Neural crest cell (in vitro differentiated cells): ENCODE data around the gene ELOB. TPM values are rescaled to one million over a fixed set of nuclear protein-coding genes. Genes with fewer than 3 reads are reported as not detected.

Experiments used
- DNase-seq: peaks from one replicate; pipeline ENCODE4 v3.0.0; 2021; ENCODE audit warnings: low read depth, mixed read lengths, low spot score
- H3K27ac Mint-ChIP-seq: one replicate; pipeline ENCODE4 v1.8.0; 2021; ENCODE audit warnings: mild to moderate bottlenecking, mixed read lengths; ENCODE audit not compliant: unreplicated experiment
- H3K27me3 Mint-ChIP-seq: 2 replicates; pipeline ENCODE4 v1.8.0; 2021; ENCODE audit warnings: low read depth, mild to moderate bottlenecking, mixed read lengths
- H3K36me3 Mint-ChIP-seq: 2 replicates; pipeline ENCODE4 v1.8.0; 2021; ENCODE audit warnings: low read depth, mild to moderate bottlenecking, mixed read lengths
- H3K4me1 Mint-ChIP-seq: 2 replicates; pipeline ENCODE4 v1.8.0; 2021; ENCODE audit warnings: mixed read lengths
- H3K4me3 Mint-ChIP-seq: one replicate; pipeline ENCODE4 v1.8.0; 2021; ENCODE audit warnings: mild to moderate bottlenecking, mixed read lengths
- H3K9me3 Mint-ChIP-seq: 2 replicates; pipeline ENCODE4 v1.8.0; 2021; ENCODE audit warnings: mixed read lengths
- total RNA-seq: library from RNA; stranded (reverse); gene quantifications from 2 replicates; pipeline ENCODE4 v1.2.1, GENCODE V29; 2021
- TF ChIP-seq, protein P1 (sequence below): fragments of 200-600 bp; sonication (generic); conservative IDR thresholded peaks from 2 replicates; pipeline ENCODE4 v1.5.0; 2021; ENCODE audit warnings: antibody characterized with exemption, mild to moderate bottlenecking

The ELOB gene
- total RNA-seq, 1 donor from 2014 or later = 261 TPM

DNA sequence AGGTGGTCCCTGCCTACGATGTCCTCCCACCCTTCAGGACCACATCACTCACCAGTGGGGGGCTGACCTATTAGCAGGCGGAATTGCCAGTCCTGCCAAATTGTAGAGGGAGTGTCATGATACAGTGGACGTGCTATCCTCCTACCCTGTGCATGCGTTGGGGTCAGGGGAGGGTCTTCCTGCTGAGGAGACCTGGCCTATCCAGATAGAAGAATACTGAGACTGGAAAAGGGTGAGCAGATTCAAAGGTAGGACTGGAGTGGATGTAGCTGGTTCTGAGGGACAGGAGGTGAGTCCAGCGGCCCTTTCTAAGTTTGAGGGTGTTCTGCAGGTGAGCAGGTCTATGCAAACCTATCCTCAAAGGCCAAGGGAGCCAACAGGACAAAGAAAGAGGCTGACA lies 29.2 kb upstream of the ELOB start:
- H3K4me3 Mint-ChIP-seq = no peak overlapping the region
- no peaks in the 10 kb centered on the region for H3K36me3 Mint-ChIP-seq
- peaks cover 47% of the 10 kb centered on the region for H3K27me3 Mint-ChIP-seq
- no peak for DNase-seq
- no peaks in the 10 kb centered on the region for H3K4me1 Mint-ChIP-seq
- no peak overlapping the region for H3K27ac Mint-ChIP-seq
- TF ChIP-seq, protein P1, sequence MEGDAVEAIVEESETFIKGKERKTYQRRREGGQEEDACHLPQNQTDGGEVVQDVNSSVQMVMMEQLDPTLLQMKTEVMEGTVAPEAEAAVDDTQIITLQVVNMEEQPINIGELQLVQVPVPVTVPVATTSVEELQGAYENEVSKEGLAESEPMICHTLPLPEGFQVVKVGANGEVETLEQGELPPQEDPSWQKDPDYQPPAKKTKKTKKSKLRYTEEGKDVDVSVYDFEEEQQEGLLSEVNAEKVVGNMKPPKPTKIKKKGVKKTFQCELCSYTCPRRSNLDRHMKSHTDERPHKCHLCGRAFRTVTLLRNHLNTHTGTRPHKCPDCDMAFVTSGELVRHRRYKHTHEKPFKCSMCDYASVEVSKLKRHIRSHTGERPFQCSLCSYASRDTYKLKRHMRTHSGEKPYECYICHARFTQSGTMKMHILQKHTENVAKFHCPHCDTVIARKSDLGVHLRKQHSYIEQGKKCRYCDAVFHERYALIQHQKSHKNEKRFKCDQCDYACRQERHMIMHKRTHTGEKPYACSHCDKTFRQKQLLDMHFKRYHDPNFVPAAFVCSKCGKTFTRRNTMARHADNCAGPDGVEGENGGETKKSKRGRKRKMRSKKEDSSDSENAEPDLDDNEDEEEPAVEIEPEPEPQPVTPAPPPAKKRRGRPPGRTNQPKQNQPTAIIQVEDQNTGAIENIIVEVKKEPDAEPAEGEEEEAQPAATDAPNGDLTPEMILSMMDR = no peak
- peaks cover 7% of the 10 kb centered on the region for H3K9me3 Mint-ChIP-seq

DNA sequence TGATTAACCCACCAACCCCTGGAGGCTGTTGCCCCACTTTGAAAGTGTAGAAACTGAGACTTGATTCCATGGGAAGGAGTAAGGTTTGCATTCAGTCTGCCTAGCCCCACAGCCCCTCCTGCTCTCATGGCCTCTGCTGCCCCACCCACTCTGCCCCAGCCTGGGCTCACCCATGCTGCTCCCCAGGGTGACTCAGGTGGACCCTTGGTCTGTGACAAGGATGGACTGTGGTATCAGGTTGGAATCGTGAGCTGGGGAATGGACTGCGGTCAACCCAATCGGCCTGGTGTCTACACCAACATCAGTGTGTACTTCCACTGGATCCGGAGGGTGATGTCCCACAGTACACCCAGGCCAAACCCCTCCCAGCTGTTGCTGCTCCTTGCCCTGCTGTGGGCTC lies 27.6 kb upstream of the ELOB start:
- Mint-ChIP-seq H3K9me3 (peaks cover 7% of the 10 kb centered on the region), H3K36me3 (no peaks in the 10 kb centered on the region), H3K27me3 (peaks cover 34% of the 10 kb centered on the region), H3K4me1 (no peaks in the 10 kb centered on the region), H3K27ac (no peak overlapping the region), H3K4me3 (no peak overlapping the region)
- DNase-seq = no peak
- TF ChIP-seq, protein P1 = no peak

DNA sequence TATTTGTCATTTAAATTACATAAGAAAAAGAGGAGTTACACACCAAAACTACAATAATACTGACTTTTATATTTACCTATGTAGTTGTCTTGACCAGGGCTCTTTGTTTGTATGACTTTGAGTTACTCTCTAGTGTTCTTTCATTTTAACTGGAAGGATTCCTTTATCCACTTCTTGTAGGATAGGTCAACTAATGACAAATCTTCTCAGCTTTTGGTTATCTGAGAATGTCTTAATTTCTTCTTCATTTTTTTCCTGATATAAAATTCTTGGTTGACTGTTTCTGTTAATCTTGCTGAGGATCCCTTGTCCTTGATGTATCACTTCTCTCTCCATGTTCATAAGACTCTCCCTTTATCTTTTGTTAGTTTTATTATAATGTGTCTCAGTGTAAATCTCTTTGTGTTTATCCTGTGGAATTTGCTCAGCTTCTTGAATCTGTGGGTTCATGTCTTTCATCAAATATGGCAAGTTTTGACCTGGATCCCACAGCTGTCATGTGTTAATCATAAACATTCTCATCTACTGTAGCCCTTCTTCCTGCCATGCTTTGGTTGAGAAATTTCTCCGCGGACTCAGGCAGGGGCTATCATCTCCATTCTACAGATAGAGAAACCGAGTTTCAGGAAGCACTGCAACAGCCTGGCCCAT lies 26.6 kb upstream of the ELOB start:
- no peak for DNase-seq
- no peaks in the 10 kb centered on the region for H3K36me3 Mint-ChIP-seq
- TF ChIP-seq, protein P1 = no peak
- no peak overlapping the region for H3K27ac Mint-ChIP-seq
- H3K9me3 Mint-ChIP-seq = peaks cover 7% of the 10 kb centered on the region
- H3K4me3 Mint-ChIP-seq = no peak overlapping the region
- no peaks in the 10 kb centered on the region for H3K4me1 Mint-ChIP-seq
- H3K27me3 Mint-ChIP-seq = peaks cover 23% of the 10 kb centered on the region

DNA sequence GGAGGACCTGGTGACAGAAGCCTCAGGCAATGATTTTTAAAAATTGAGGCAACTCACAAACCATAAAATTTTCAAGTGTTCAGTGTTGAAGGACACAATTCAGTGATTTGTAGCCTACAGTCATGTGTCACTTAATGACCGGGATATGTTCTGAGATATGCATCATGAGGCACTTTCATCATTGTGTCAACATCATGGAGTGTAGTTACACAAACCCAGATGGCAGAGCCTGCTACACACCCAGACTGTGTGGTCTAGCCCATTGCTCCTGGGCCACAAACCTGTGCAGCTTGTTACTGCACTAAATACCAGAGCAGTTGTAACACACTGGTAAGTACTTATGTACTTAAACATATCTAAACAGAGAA lies 22.8 kb upstream of the ELOB start:
- peaks cover 7% of the 10 kb centered on the region for H3K9me3 Mint-ChIP-seq
- no peak overlapping the region for H3K27ac Mint-ChIP-seq

DNA sequence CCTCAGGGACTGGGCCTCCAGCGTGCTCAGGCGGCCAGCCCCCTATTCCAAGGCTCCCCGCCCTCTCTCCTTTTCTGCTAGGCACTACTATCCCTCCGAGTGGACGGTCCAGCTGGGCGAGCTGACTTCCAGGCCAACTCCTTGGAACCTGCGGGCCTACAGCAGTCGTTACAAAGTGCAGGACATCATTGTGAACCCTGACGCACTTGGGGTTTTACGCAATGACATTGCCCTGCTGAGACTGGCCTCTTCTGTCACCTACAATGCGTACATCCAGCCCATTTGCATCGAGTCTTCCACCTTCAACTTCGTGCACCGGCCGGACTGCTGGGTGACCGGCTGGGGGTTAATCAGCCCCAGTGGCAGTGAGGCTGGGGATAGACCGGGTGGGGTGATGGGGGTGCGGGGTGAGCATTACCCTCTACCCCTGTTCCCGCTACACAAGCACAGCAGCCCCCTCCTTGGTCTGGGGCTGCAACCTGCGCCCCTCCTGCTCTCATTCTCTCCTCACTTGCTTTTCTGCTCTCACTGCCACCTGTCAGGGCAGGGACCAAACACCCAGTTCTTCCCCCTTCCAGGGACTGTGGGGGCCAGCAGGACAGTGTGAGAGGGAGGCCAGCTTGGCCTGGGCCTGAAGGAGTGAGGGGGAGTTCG lies 22.3 kb upstream of the ELOB start:
- TF ChIP-seq, protein P1 = no peak
- H3K4me1 Mint-ChIP-seq = no peaks in the 10 kb centered on the region
- H3K4me3 Mint-ChIP-seq = no peak overlapping the region

More for the DNA sequence above, 22.8 kb upstream of the ELOB start:
- Mint-ChIP-seq H3K36me3 (no peaks in the 10 kb centered on the region), H3K4me1 (no peaks in the 10 kb centered on the region), H3K4me3 (no peak overlapping the region), H3K27me3 (peaks cover 24% of the 10 kb centered on the region)
- TF ChIP-seq, protein P1 = no peak
- no peak for DNase-seq

More for the DNA sequence above, 22.3 kb upstream of the ELOB start:
- Mint-ChIP-seq H3K27ac (no peak overlapping the region), H3K27me3 (peaks cover 27% of the 10 kb centered on the region), H3K9me3 (peaks cover 7% of the 10 kb centered on the region), H3K36me3 (no peaks in the 10 kb centered on the region)
- DNase-seq = no peak
